HepG2 (cell line): Measurements from ENCODE around the gene ABHD17A. TPM values are rescaled to one million over a fixed set of nuclear protein-coding genes. Genes with fewer than 3 reads are reported as not detected.

ENCODE experiments used
- CCAR2 ChIP-seq: fragments of 200-400 bp; formaldehyde crosslinking; optimal IDR thresholded peaks from 2 replicates; pipeline ENCODE3; 2018; ENCODE audit warnings: low read depth, mild to moderate bottlenecking, low read length, moderate library complexity
- DBP ChIP-seq: sonication (generic); formaldehyde crosslinking; IDR thresholded peaks from 2 replicates; pipeline ENCODE4 v1.4.0; 2020; ENCODE audit warnings: missing genetic modification reagents; ENCODE audit errors: not compliant biosample characterization
- HNRNPLL ChIP-seq: fragments of 200-400 bp; formaldehyde crosslinking; IDR thresholded peaks from 2 replicates; pipeline ENCODE4 v1.6.1; 2017; ENCODE audit warnings: mild to moderate bottlenecking, low read depth, low read length; ENCODE audit not compliant: poor library complexity, severe bottlenecking
- HOXA3 ChIP-seq: sonication (generic); formaldehyde crosslinking; IDR thresholded peaks from 2 replicates; pipeline ENCODE4 v1.5.0; 2020; ENCODE audit warnings: missing genetic modification reagents
- KLF9 ChIP-seq: IDR thresholded peaks from 2 replicates; pipeline ENCODE4 v1.6.1; 2016; ENCODE audit warnings: low read depth
- MTA1 ChIP-seq: sonication (generic); formaldehyde crosslinking; IDR thresholded peaks from 2 replicates; pipeline ENCODE4 v1.4.0; 2020; ENCODE audit warnings: missing genetic modification reagents, mild to moderate bottlenecking, borderline replicate concordance
- NFE2L2 ChIP-seq: fragments of 150-350 bp; IDR thresholded peaks from 2 replicates; pipeline ENCODE4 v1.6.1; 2014; ENCODE audit warnings: low read length
- NR1H2 ChIP-seq: sonication (generic); formaldehyde crosslinking; IDR thresholded peaks from 2 replicates; pipeline ENCODE4 v1.8.1; 2022; ENCODE audit warnings: low read depth, missing genetic modification reagents, borderline replicate concordance
- PRDM4 ChIP-seq: sonication (generic); formaldehyde crosslinking; IDR thresholded peaks from 2 replicates; pipeline ENCODE4 v1.9.0; 2021; ENCODE audit warnings: missing genetic modification reagents, borderline replicate concordance
- PRPF4 ChIP-seq: fragments of 200-400 bp; formaldehyde crosslinking; IDR thresholded peaks from 2 replicates; pipeline ENCODE4 v1.6.1; 2016; ENCODE audit warnings: low read length, low read depth; ENCODE audit not compliant: poor library complexity, severe bottlenecking
- RELA ChIP-seq: sonication (generic); formaldehyde crosslinking; IDR thresholded peaks from 2 replicates; pipeline ENCODE4 v1.4.0; 2020; ENCODE audit warnings: missing genetic modification reagents
- RXRA ChIP-seq: sonication (generic); formaldehyde crosslinking; IDR thresholded peaks from 2 replicates; pipeline ENCODE4 v1.5.1; 2020; ENCODE audit warnings: missing genetic modification reagents
- SSRP1 ChIP-seq: IDR thresholded peaks from 2 replicates; pipeline ENCODE4 v1.6.1; 2016; ENCODE audit warnings: control low read depth
- ZBTB3 ChIP-seq: sonication (generic); formaldehyde crosslinking; IDR thresholded peaks from 2 replicates; pipeline ENCODE4 v1.4.0; 2020; ENCODE audit warnings: low read depth, mild to moderate bottlenecking, moderate library complexity, missing genetic modification reagents, borderline replicate concordance
- ZFP36 ChIP-seq: fragments of 150-350 bp; IDR thresholded peaks from 2 replicates; pipeline ENCODE4 v1.6.1; 2018; ENCODE audit warnings: borderline replicate concordance, low read length, low read depth; ENCODE audit not compliant: partially characterized antibody
- ZFY ChIP-seq: sonication (generic); formaldehyde crosslinking; IDR thresholded peaks from 2 replicates; pipeline ENCODE4 v1.4.0; 2020; ENCODE audit warnings: missing genetic modification reagents
- ZNF205 ChIP-seq: IDR thresholded peaks from 2 replicates; pipeline ENCODE4 v1.6.1; 2018; ENCODE audit warnings: missing biosample characterization, missing genetic modification reagents
- ZNF30 ChIP-seq: sonication (generic); formaldehyde crosslinking; IDR thresholded peaks from 2 replicates; pipeline ENCODE4 v1.5.0; 2020; ENCODE audit warnings: mild to moderate bottlenecking, missing genetic modification reagents
- ZNF441 ChIP-seq: sonication (generic); formaldehyde crosslinking; IDR thresholded peaks from 2 replicates; pipeline ENCODE4 v1.7.0; 2021; ENCODE audit warnings: missing genetic modification reagents, borderline replicate concordance
- ZNF629 ChIP-seq: sonication (generic); formaldehyde crosslinking; conservative IDR thresholded peaks from 2 replicates; pipeline ENCODE4 v1.5.0; 2020; ENCODE audit warnings: missing genetic modification reagents
- polyA plus RNA-seq, 8 experiments: library from polyadenylated mRNA; depleted of rRNA in 3 of 8; stranded (reverse) in 7 of 8; unstranded in 1 of 8; fragments of >200 nt; fragmentation: Illumina TruSeq in 4 of 8; extraction: Trizol in 4 of 8; gene quantifications; 2 replicates each; pipeline versions ENCODE4 v1.2.1 to v1.2.3, GENCODE V29; 2011 to 2016; ENCODE audit warnings: low read depth in 4 of 8, missing spikeins in 1 of 8, mixed read lengths in 1 of 8; ENCODE audit not compliant: insufficient read depth in 1 of 8
- total RNA-seq, 5 experiments: library from RNA; depleted of rRNA; stranded (reverse); fragments of >200 nt; fragmentation: Illumina TruSeq; extraction: Trizol; gene quantifications; 2 replicates each; pipeline ENCODE4 v1.2.3, GENCODE V29; 2016; ENCODE audit warnings: low read depth in 1 of 5
- TF ChIP-seq, protein P1 (sequence below): sonication (generic); formaldehyde crosslinking; conservative IDR thresholded peaks from 2 replicates; pipeline ENCODE4 v1.8.0; 2022; ENCODE audit warnings: mild to moderate bottlenecking, moderate library complexity, missing genetic modification reagents
- TF ChIP-seq, protein P2 (sequence below): sonication (generic); formaldehyde crosslinking; IDR thresholded peaks from 2 replicates; pipeline ENCODE4 v1.5.1; 2020; ENCODE audit warnings: mild to moderate bottlenecking, missing genetic modification reagents

The ABHD17A gene
- total and polyA plus RNA-seq, 2 of the 13 experiments (the other 11 are each of a cell fraction or from before 2014, with no cell fraction given): 27.7 to 40.8 TPM

DNA sequence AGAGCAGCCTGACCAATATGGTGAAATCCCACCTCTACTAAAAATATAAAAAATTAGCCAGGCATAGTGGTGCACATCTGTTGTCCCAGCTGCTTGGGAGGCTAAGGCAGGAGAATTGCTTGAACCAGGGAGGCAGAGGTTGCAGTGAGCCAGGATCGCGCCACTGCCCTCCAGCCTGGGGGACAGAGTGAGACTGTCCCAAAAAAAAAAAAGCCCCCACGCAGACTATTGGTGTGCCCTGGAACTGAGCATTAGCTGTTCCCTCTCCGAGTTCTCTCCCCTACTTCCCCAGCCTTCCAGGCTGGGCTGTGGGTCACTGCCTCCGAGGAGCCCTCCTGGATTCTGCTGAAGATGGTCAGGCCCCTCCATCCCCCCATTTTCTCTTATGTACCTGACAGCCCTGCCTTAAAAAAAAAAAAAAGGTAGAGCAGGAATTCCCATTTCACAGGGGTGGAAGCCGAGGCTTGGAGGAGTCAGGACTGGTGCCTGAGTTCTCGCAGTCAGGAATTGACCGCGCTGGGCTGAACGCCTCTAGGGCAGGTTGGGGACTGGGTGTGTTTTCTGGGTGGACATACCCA is 21.8 kb upstream of the ABHD17A start (continued):
- no peak for TF ChIP-seq MTA1
- TF ChIP-seq NFE2L2: no peak
- 0 out of 2 replicates have a peak, but pooled peaks have one; percentile 12 for TF ChIP-seq ZNF441 (CRISPR knock-in tag)
- TF ChIP-seq ZFP36: peak; percentile 52
- TF ChIP-seq, protein P1, sequence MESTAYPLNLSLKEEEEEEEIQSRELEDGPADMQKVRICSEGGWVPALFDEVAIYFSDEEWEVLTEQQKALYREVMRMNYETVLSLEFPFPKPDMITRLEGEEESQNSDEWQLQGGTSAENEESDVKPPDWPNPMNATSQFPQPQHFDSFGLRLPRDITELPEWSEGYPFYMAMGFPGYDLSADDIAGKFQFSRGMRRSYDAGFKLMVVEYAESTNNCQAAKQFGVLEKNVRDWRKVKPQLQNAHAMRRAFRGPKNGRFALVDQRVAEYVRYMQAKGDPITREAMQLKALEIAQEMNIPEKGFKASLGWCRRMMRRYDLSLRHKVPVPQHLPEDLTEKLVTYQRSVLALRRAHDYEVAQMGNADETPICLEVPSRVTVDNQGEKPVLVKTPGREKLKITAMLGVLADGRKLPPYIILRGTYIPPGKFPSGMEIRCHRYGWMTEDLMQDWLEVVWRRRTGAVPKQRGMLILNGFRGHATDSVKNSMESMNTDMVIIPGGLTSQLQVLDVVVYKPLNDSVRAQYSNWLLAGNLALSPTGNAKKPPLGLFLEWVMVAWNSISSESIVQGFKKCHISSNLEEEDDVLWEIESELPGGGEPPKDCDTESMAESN: 0 out of 2 replicates have a peak, but pooled peaks have one; percentile 13
- TF ChIP-seq DBP (CRISPR knock-in tag): no peak
- TF ChIP-seq, protein P2, sequence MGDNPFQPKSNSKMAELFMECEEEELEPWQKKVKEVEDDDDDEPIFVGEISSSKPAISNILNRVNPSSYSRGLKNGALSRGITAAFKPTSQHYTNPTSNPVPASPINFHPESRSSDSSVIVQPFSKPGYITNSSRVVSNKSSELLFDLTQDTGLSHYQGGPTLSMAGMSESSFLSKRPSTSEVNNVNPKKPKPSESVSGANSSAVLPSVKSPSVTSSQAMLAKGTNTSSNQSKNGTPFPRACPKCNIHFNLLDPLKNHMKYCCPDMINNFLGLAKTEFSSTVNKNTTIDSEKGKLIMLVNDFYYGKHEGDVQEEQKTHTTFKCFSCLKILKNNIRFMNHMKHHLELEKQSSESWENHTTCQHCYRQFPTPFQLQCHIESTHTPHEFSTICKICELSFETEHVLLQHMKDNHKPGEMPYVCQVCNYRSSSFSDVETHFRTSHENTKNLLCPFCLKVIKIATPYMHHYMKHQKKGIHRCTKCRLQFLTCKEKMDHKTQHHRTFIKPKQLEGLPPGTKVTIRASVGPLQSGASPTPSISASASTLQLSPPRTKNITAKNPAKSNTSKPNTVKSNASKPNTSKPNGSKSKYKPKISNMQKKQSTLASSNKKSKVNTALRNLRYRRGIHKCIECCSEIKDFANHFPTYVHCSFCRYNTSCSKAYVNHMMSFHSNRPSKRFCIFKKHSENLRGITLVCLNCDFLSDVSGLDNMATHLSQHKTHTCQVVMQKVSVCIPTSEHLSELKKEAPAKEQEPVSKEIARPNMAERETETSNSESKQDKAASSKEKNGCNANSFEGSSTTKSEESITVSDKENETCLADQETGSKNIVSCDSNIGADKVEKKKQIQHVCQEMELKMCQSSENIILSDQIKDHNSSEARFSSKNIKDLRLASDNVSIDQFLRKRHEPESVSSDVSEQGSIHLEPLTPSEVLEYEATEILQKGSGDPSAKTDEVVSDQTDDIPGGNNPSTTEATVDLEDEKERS: no peak
- no peak for TF ChIP-seq HOXA3 (CRISPR knock-in tag)
- TF ChIP-seq KLF9 (CRISPR knock-in tag): no peak
- no peak for TF ChIP-seq HNRNPLL
- no peak for TF ChIP-seq ZBTB3 (CRISPR knock-in tag)
- TF ChIP-seq RELA (CRISPR knock-in tag): no peak
- 0 out of 2 replicates have a peak, but pooled peaks have one; percentile 14 for TF ChIP-seq ZNF205
- no peak for TF ChIP-seq PRDM4 (CRISPR knock-in tag)
- TF ChIP-seq CCAR2: no peak
- TF ChIP-seq NR1H2 (CRISPR knock-in tag): no peak
- no peak for TF ChIP-seq SSRP1 (CRISPR knock-in tag)
- TF ChIP-seq PRPF4: no peak
- no peak for TF ChIP-seq RXRA (CRISPR knock-in tag)
- TF ChIP-seq ZFY (CRISPR knock-in tag): no peak
- peak; percentile 86 for TF ChIP-seq ZNF629
- no peak for TF ChIP-seq ZNF30 (CRISPR knock-in tag)
